Lung microvascular endothelial cell (primary cell): Measurements from ENCODE around the gene XPO4. TPM values are rescaled to one million over a fixed set of nuclear protein-coding genes. Genes with fewer than 3 reads are reported as not detected.

Experiments
- DNase-seq, 2 donors: peaks; one replicate each; pipeline versions ENCODE4 v3.0.0 to v3.0.0-alpha.2; 2010; ENCODE audit warnings: low read depth in 2 of 2
- total RNA-seq: library from RNA; depleted of rRNA; stranded (reverse); fragments of >200 nt; gene quantifications from 2 replicates; pipeline ENCODE4 v1.2.1, GENCODE V29; 2014

XPO4 gene
- total RNA-seq, 1 donor from 2014 or later = 16.7 TPM

- no peak for DNase-seq
These were observed 172.6 kb downstream of the XPO4 start for GRCh38 chr13:20729633-20730585.

GRCh38 chr13:20728579-20729311 is 173.8 kb downstream of the XPO4 start:
- peak; percentile 50 to 71 for DNase-seq

GRCh38 chr13:20727856-20728255 is 174.7 kb downstream of the XPO4 start:
- no peak for DNase-seq

Other genes starting within 250 kb of the XPO4 start
- 2.4 and 3.4 TPM in 2 replicates for gene IL17D, start 199.0 kb downstream of the XPO4 start, total RNA-seq
- gene EEF1AKMT1, start 128.8 kb downstream of the XPO4 start, total RNA-seq = 4.6 and 10.5 TPM in 2 replicates
- gene LATS2, start 158.8 kb upstream of the XPO4 start, total RNA-seq = 16.1 and 25.0 TPM in 2 replicates
- 36.2 and 46.2 TPM in 2 replicates for gene SAP18, start 237.4 kb upstream of the XPO4 start, total RNA-seq